ENCODE measurements around the gene EXOC1L. TPM values are rescaled to one million over a fixed set of nuclear protein-coding genes. Genes with fewer than 3 reads are reported as not detected.

EXOC1L gene
- total and polyA plus RNA-seq, 2 donors (not counting 1 experiment from before 2014, with no cell fraction given), result not detected

GRCh38 chr4:55849724-55850123 is 30.1 kb downstream of the EXOC1L start:
- Histone ChIP-seq H3K79me2 (ENCODE audit: control insufficient read depth, insufficient read depth, low read length) (peaks cover 29% of the 10 kb centered on the region), H3K9me3 (ENCODE audit: control extremely low read depth in 1 of 3, control insufficient read depth in 2 of 3, insufficient read depth in 1 of 3, low read length in 2 of 3) (peaks cover 0 to 9% (median 0%) of the 10 kb centered on the region in 3 donors), H2AFZ (ENCODE audit: insufficient read depth, low read depth, low read length, poor library complexity, severe bottlenecking) (no peak overlapping the region), H3K4me1 (ENCODE audit: control insufficient read depth in 2 of 2, insufficient read depth in 2 of 2, low read length in 2 of 2) (peaks cover 7 to 11% of the 10 kb centered on the region in 2 donors), H3K4me3 (ENCODE audit: control extremely low read depth in 1 of 5, extremely low read depth in 1 of 5, insufficient read depth in 1 of 5, low read depth in 2 of 5, low read length in 4 of 5) (no peak overlapping the region), H3K27me3 (replicated peaks in 1 of 4; ENCODE audit: control extremely low read depth in 1 of 4, control insufficient read depth in 3 of 4, insufficient read depth in 4 of 4, low read length in 3 of 4) (peaks cover 0 to 14% (median 2%) of the 10 kb centered on the region in 4 experiments), H4K20me1 (ENCODE audit: control insufficient read depth, insufficient read depth, low read length, poor library complexity, severe bottlenecking) (no peaks in the 10 kb centered on the region), H3K4me2 (replicated peaks; ENCODE audit: low read depth, low read length, poor library complexity, severe bottlenecking) (no peak overlapping the region), H3K36me3 (replicated peaks in 1 of 2; ENCODE audit: control extremely low read depth in 1 of 2, control insufficient read depth in 1 of 2, extremely low read depth in 1 of 2, insufficient read depth in 2 of 2, low read length in 1 of 2) (no peaks in the 10 kb centered on the region), H3K9ac (ENCODE audit: low read length) (no peak overlapping the region), H3K27ac (ENCODE audit: low read length in 2 of 2) (no peak overlapping the region)
- intact Hi-C loops (cut with micrococcal nuclease), result loop anchor here (10.0 kb wide), 1 partner anchor 615 kb away; the partner anchor contains the start of gene SRP72
- H3K4me1 Mint-ChIP-seq, result peaks cover 8% of the 10 kb centered on the region
- peaks cover 12% of the 10 kb centered on the region for H3K27me3 Mint-ChIP-seq
- DNase-seq, result no peak
- no peak overlapping the region for H3K27ac Mint-ChIP-seq
- H3K4me3 Mint-ChIP-seq, result no peak overlapping the region
- no peaks in the 10 kb centered on the region for H3K9me3 Mint-ChIP-seq (ENCODE audit: insufficient read depth)
- ChIA-PET POLR2A (no interaction called here), CTCF (interaction anchor here (0.7 to 1.2 kb wide), 2 partner anchors 15 to 99 kb away, joined by 3 to 4 read pairs; partner anchors contain the start of gene CEP135)
- TF ChIP-seq CTCF (IDR thresholded peaks at IDR 0.05) (no peak), EZH2 (IDR thresholded peaks at IDR 0.05; ENCODE audit: borderline replicate concordance, insufficient read depth, low read depth, low read length, poor library complexity, severe bottlenecking) (no peak)
- no peak for ATAC-seq (ENCODE audit: low read depth)
- WGBS (ENCODE audit: insufficient coverage), result 93% methylated on average over 8 of the region's 9 CpGs

- no peak overlapping the region for H3K4me2 ChIP-seq (replicated peaks; ENCODE audit: low read depth, low read length, poor library complexity, severe bottlenecking)
- Mint-ChIP-seq H3K27ac (no peak overlapping the region), H3K9me3 (ENCODE audit: insufficient read depth) (no peaks in the 10 kb centered on the region), H3K27me3 (peaks cover 12% of the 10 kb centered on the region), H3K4me1 (peaks cover 8% of the 10 kb centered on the region), H3K4me3 (no peak overlapping the region)
- ATAC-seq (ENCODE audit: low read depth) (no peak), DNase-seq (no peak)
- peaks cover 0 to 9% (median 0%) of the 10 kb centered on the region in 3 donors for H3K9me3 ChIP-seq (ENCODE audit: control extremely low read depth in 1 of 3, control insufficient read depth in 2 of 3, insufficient read depth in 1 of 3, low read length in 2 of 3)
- no peak overlapping the region for H3K4me3 ChIP-seq (ENCODE audit: control extremely low read depth in 1 of 5, extremely low read depth in 1 of 5, insufficient read depth in 1 of 5, low read depth in 2 of 5, low read length in 4 of 5)
- TF ChIP-seq CTCF (IDR thresholded peaks at IDR 0.05) (no peak), EZH2 (IDR thresholded peaks at IDR 0.05; ENCODE audit: borderline replicate concordance, insufficient read depth, low read depth, low read length, poor library complexity, severe bottlenecking) (no peak)
- no peaks in the 10 kb centered on the region for H4K20me1 ChIP-seq (ENCODE audit: control insufficient read depth, insufficient read depth, low read length, poor library complexity, severe bottlenecking)
- ChIA-PET CTCF (interaction anchor here (0.6 kb wide), 1 partner anchor 306 kb away, joined by 3 read pairs; no protein-coding TSS in a partner anchor), POLR2A (no interaction called here)
- H3K27ac ChIP-seq (ENCODE audit: low read length in 2 of 2), result no peak overlapping the region
- no peak overlapping the region for H3K9ac ChIP-seq (ENCODE audit: low read length)
- H2AFZ ChIP-seq (ENCODE audit: insufficient read depth, low read depth, low read length, poor library complexity, severe bottlenecking), result peak overlapping the region; percentile 93
- no peaks in the 10 kb centered on the region for H3K36me3 ChIP-seq (replicated peaks in 1 of 2; ENCODE audit: control extremely low read depth in 1 of 2, control insufficient read depth in 1 of 2, extremely low read depth in 1 of 2, insufficient read depth in 2 of 2, low read length in 1 of 2)
- H3K27me3 ChIP-seq (replicated peaks in 1 of 4; ENCODE audit: control extremely low read depth in 1 of 4, control insufficient read depth in 3 of 4, insufficient read depth in 4 of 4, low read length in 3 of 4), result peaks cover 0 to 14% (median 2%) of the 10 kb centered on the region in 4 experiments
- intact Hi-C loops (cut with micrococcal nuclease), result loop anchor here (2.0 to 10.0 kb wide), 4 partner anchors 505 to 1127 kb away; partner anchors contain the start of genes AASDH, POLR2B, SRD5A3 and SRP72
- H3K4me1 ChIP-seq (ENCODE audit: control insufficient read depth in 2 of 2, insufficient read depth in 2 of 2, low read length in 2 of 2), result peaks cover 11 to 12% of the 10 kb centered on the region in 2 donors
- no CpG with 5 or more reads among the region's 6 CpGs for WGBS (ENCODE audit: insufficient coverage)
- H3K79me2 ChIP-seq (ENCODE audit: control insufficient read depth, insufficient read depth, low read length), result peaks cover 44% of the 10 kb centered on the region
Observed at GRCh38 chr4:55851885-55852284, 32.3 kb downstream of the EXOC1L start.
